NCI-H2107 treated with DMSO at 0.1 percent for 48 hours (cell line): Measurements from ENCODE around the gene AKAP6.
A peak's percentile ranks its signal among the peaks of the same experiment; 100 is the strongest.

ENCODE experiments used
- DNase-seq: peaks from one replicate; lab custom pipeline; 2025; ENCODE audit not compliant: unreplicated experiment; lab: John Stamatoyannopoulos, UW

AKAP6 gene

GRCh38 chr14:32407130-32407529, 78.0 kb downstream of the AKAP6 start:
- DNase-seq = no peak

DNA sequence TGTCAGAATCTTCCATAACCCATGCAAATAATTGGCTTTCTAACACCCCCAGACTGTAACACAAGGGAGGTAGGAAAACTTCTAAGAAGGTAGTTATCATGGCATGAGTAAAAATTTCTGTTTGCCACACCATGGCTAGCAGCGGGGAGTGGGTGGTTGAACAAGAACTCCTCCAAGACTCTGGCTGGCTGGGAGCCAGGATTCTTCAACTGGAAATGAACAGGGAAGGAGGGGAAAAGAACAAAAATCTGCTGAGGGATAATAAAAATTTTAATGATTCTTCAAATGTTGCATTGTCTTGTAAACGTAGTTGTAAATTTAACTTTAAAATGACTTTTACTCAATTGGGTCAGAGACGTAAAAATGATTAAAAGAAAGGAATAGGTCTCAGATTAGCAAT, 78.9 kb downstream of the AKAP6 start:
- no peak for DNase-seq

DNA sequence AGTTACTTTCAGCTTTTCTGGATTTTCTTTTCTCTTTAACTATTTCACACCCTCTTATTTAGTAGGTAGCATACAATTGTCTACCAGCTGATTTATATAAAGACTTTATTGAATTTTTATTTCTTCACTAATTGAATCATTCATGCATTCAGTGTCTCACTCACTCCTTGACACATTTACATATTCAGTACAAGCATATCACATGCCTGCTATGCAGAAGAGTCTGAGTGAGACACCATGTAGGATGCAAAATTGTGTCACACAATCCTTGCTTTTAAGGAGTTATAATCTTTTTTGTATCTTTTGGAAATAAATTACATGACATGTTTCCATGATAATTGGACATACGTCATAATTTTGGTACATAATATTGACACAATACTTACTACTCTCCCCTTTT, 83.0 kb downstream of the AKAP6 start:
- no peak for DNase-seq

DNA sequence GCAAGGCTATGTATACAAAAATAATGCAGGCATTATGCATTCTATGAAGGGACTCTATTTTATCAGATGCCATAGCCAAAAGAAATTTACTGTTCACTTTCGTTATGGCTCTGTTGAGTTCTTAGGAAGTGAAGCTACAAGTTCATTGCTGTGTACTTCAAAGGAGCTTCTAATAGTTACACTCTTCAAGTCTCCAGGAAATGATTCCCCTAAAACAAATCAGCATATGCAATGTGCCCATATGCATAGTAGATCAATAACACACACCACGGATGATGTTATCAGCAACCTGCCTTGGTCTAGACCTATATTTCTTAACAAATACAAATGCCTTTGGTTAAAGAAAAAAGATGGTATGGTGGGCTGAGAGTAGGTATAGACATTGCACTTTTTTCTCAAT, 83.4 kb downstream of the AKAP6 start:
- no peak for DNase-seq

DNA sequence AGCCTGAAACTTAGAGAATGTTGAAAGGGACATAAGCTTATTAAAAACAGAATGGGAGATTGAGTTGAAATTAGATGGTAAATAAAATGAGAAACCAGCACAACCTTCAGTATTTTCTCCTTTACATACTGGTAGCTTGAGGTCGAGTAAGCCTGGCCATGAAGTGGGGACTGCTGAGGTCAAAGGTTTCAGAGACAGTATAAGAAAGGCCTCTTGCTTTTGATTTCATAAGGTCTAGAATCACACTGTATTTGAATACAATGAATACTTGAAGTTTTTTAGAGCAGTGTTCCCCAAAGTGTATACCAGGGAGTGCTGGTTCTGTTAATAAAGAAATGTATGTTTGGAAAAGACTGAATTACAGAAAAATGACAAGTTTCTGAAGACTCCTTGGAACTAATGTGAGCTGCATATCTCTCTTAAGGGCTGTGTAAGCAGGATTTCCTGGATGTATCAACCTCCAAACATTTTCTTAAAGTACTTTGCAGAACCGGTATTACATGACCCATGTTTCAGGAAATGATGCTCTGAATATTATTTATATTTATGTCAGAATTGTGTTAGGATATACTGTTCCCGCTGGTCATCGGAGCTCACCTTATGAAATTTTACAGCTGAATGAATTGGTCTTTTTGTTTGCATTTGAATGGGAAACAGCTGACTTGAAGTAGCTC, 85.0 kb downstream of the AKAP6 start:
- no peak for DNase-seq

DNA sequence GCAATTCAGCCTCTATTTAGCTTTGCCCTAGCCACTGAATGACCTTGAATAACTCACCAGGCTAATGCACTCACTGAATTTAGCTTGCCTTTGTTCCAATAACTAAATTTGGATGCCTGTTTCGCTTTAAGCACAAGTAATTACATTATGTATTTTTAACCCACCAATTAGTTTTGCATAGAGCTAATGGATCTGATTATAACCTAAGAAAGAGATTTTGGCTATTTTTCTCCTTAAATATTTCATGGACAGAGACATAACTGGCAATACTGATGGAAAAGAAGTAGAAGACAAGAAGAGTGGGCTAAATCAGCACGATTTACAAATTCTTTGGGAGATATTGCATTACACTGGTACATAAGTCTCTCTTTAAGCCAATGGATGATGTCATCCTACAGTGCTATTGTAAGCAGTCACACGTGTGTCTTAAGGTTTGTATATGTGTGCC, 85.7 kb downstream of the AKAP6 start:
- no peak for DNase-seq

DNA sequence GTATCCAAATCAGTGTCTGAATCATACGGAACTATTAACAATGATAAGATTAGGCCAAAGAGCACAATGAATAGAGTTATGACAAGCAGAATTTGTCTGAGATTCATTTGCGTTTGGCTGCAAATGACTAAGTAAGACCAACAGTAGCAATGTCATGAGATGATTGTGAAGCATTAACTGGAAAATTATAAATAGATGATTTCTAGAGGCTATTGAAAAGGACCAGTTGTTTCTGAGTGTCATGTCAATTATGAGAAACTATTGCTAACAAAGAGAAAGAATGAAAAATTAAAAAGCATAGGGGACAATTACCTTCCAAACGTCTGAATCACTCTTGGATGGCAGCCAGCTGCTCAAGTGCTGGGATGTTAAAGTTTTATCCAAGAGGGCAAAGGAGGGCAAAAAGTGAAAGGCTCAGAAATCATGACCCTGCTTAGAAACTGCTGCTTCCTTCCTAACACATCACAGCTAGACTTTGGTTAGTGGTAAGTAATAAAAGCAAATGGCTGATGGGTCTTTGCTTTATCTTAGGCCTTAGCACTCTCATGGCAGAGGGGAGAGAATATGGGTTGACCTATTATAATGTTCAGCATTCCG, 89.0 kb downstream of the AKAP6 start:
- DNase-seq = peak; percentile 29

- peak; percentile 92 for DNase-seq
Measured at GRCh38 chr14:32419429-32419828, 90.3 kb downstream of the AKAP6 start.

DNA sequence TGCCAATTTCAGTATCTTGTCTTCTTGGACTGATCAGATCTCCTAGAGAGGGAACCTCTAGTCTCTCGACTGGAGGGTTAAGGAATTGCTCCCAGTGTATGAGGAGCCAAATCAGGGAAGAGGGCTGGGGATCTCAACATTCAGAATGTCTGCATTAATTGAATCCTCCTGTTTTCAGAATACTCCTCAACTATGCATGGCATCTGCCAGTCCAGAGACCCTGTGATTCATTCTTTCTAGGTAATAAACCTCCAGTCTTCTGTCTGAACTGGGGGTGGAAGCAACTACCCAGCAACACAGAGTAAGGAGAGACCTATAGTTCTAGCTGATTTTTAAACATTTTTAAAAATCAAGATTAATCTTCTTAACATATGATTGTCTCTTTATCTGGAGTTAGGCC, 92.7 kb downstream of the AKAP6 start:
- no peak for DNase-seq

- no peak for DNase-seq
Measured at GRCh38 chr14:32422440-32422839, 93.3 kb downstream of the AKAP6 start.

DNA sequence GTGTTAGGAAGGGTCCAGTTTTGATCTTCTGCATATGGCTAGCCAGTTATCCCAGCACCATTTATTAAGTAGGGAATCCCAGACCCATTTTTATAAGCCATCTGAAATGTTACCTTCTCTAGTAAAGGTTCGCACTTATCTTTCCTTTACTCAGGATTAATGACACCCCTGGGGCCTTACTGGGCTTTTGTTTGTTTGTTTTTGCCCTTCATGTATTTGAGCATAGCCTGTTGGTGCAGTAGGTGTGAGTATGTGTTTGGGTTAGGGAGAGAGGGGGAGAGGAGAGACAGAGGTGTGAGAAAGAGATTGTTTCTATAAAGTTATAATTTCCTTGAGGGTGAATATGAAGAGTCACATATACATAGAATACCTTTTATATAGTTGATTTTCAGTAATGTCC, 96.9 kb downstream of the AKAP6 start:
- DNase-seq = peak; percentile 60

- peak; percentile 38 for DNase-seq
Measured at GRCh38 chr14:32426586-32427388, 97.7 kb downstream of the AKAP6 start.

- DNase-seq = peak; percentile 5
Measured at GRCh38 chr14:32427726-32428528, 98.8 kb downstream of the AKAP6 start.

- no peak for DNase-seq
Measured at GRCh38 chr14:32428875-32429274, 99.8 kb downstream of the AKAP6 start.

DNA sequence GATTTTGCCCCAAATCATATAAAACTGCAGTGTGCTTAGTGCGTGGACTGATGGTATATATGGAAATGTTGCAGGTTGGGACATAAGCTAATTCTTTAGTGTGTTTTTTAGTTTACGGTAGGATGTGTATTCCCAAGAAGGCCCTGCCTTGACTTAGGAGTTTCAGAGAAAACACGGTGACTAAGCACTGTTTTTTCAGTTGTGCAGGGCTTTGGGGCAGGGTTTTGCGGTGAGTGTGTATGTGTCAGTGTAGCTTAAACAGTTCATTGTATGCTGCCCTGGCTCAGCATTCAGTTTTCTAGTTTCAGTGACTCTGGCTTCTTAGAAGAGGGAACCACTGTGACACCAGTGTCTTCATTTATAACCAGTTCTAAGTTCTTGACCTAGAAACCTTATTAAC, 101.2 kb downstream of the AKAP6 start:
- no peak for DNase-seq

GRCh38 chr14:32432813-32433538, 103.9 kb downstream of the AKAP6 start:
- no peak for DNase-seq

DNA sequence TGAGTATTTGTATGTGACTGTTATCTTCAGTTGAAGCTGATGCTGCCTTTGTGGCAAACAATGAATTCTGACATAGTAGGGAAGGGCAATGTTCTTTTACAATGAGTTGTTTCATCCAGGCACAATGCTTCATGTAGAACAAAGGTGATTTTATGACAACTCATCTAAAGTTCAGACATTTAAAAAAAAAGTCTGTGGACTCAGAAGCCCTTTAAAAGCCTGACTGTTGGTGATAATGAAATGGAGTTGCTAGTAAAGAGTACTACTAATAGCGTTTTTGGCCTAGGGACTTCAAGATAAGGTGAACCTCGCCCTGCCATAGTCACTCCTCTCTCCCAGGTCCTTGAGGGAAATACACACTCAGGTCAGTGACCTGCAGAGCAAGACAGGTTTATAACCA, 105.1 kb downstream of the AKAP6 start:
- no peak for DNase-seq

- DNase-seq = no peak
Measured at GRCh38 chr14:32434880-32435279, 105.8 kb downstream of the AKAP6 start.

DNA sequence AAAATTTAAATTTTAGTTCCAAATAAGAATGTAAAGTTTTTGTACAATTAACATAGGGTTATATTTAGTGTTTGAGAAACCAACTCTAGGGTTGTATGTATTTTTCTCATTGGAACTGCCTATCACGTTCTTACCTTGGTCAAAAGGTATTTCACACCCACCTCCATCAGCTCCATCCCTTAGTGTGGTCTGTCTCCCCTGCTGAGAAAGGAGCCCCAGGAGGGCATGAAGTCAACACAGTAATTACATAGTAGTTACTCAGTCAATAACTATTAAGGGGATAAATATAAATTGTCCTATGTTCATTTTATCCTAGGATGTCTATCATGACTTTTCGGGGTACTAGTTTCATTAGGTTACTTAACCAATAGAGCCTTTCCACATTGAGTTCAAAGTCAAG, 106.3 kb downstream of the AKAP6 start:
- DNase-seq = no peak

DNA sequence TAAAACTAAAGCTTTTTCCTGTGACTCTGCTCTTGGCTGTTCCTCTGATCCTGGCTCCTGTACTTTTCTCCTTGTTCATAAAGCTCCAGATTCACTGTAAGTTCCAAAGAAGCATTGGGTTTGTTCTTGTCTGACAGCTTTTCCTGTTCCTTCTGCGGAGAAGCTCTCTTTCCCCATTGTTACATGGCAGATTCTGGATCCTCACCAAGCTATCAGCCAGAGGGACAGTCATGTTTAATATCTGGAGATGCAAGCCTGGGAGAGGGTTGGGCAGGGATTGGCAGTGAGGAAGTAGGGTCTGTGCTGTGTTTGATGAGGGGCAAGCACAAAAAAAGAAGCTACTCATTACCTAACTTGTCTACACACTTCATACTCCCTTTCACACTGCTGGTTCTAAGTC, 107.9 kb downstream of the AKAP6 start:
- no peak for DNase-seq

DNA sequence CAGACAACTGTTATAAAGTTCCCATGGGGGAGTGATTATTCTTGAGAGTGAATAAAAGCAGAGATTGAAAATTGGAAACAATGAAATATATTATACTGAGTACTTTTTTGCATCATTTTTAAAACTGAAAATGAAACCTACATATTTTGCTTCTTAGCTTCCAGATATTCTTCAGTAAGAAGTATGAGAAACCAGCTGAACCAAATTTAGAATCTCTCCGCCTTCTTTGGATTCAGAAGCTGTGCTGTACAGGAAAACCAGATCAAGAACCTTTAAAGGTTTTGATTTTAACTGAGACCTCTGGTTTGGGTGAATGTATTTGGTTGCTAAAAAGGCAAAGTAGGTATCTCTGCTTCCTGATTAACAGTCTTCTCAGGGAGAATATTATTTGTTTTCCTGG, 109.4 kb downstream of the AKAP6 start:
- no peak for DNase-seq
